ENCODE results near the gene CLUH.

CLUH gene

GRCh38 chr17:2707721-2708584, 3.6 kb downstream of the CLUH start:
- Histone ChIP-seq H3K4me1 (ENCODE audit: control insufficient read depth in 1 of 2, insufficient read depth in 2 of 2, low read length in 2 of 2) (peaks cover 44 to 56% of the 10 kb centered on the region in 2 donors), H3K36me3 (ENCODE audit: control insufficient read depth in 1 of 2, insufficient read depth in 2 of 2, low read length in 2 of 2) (peaks cover 7 to 18% of the 10 kb centered on the region in 2 donors), H3K27me3 (ENCODE audit: control insufficient read depth in 1 of 2, insufficient read depth in 2 of 2, low read length in 2 of 2) (no peaks in the 10 kb centered on the region), H3K9me3 (ENCODE audit: control insufficient read depth in 1 of 2, low read length in 2 of 2) (no peaks in the 10 kb centered on the region), H3K4me3 (ENCODE audit: low read depth in 1 of 2, low read length in 2 of 2) (peak overlapping the region; percentile 82 to 89), H3K9ac (ENCODE audit: low read depth in 1 of 2, low read length in 2 of 2) (peak overlapping the region; percentile 43 to 81), H3K27ac (ENCODE audit: low read depth, low read length) (no peak overlapping the region)

- peaks cover 14 to 26% of the 10 kb centered on the region in 2 donors for H3K36me3 ChIP-seq (ENCODE audit: control insufficient read depth in 1 of 2, insufficient read depth in 2 of 2, low read length in 2 of 2)
- peaks cover 44 to 47% of the 10 kb centered on the region in 2 donors for H3K4me1 ChIP-seq (ENCODE audit: control insufficient read depth in 1 of 2, insufficient read depth in 2 of 2, low read length in 2 of 2)
- H3K27ac ChIP-seq (ENCODE audit: low read depth, low read length) = no peak overlapping the region
- no peaks in the 10 kb centered on the region for H3K27me3 ChIP-seq (ENCODE audit: control insufficient read depth in 1 of 2, insufficient read depth in 2 of 2, low read length in 2 of 2)
- H3K4me3 ChIP-seq (ENCODE audit: low read depth in 1 of 2, low read length in 2 of 2) = no peak overlapping the region
- H3K9me3 ChIP-seq (ENCODE audit: control insufficient read depth in 1 of 2, low read length in 2 of 2) = no peaks in the 10 kb centered on the region
- peak overlapping the region; percentile 24 to 43 for H3K9ac ChIP-seq (ENCODE audit: low read depth in 1 of 2, low read length in 2 of 2)
Measured at GRCh38 chr17:2706911-2707510, 4.6 kb downstream of the CLUH start.

DNA sequence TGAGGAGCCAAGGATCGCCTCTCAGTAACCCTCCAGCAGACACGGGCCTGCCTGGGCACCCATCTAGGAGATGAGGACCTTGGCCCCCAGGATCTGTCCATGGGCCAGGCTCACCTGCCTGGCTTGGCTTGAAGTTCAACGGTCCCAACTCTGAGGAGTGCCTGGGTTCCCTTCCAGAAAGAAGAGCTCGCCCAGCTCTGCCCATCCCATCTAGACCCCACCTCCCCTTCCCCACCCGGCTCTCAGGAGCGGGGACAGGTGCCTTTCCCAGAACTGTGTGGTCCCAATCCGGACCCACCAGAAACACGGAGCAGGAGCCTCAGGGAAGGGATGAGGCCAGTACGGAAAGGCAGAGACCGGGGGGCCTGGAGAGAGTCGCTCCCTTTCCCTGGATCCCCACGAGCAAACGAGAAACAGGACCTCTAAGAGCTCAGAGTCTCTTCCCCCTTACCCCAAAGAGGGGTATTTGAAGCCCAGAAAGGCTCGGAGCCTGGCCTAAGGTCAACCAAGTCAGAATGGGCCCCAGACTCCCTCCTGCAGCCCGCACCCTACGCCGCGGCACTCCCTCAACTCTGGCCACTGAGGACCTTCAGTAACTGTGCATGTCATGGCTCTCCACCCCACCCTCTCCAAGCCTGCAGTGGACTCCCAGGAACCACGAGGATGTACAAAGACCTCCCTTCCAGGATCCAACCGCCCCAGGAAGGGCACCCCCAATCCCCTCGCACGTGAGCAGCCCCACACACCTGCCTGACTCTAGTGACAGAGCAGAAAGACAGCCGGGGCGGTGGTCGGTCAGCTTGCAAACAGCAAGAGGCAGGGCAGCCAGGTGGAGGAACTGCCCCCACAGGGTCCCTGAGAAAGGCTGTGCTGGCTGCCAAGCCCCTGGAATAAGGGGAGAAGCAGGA, 5.4 kb downstream of the CLUH start:
- no peaks in the 10 kb centered on the region for H3K9me3 ChIP-seq (ENCODE audit: control insufficient read depth in 1 of 2, low read length in 2 of 2)
- H3K27ac ChIP-seq (ENCODE audit: low read depth, low read length) = no peak overlapping the region
- no peaks in the 10 kb centered on the region for H3K27me3 ChIP-seq (ENCODE audit: control insufficient read depth in 1 of 2, insufficient read depth in 2 of 2, low read length in 2 of 2)
- H3K36me3 ChIP-seq (ENCODE audit: control insufficient read depth in 1 of 2, insufficient read depth in 2 of 2, low read length in 2 of 2) = peaks cover 20 to 35% of the 10 kb centered on the region in 2 donors
- peak overlapping the region in 1 of 2 donors; percentile 24 for H3K9ac ChIP-seq (ENCODE audit: low read depth in 1 of 2, low read length in 2 of 2)
- H3K4me1 ChIP-seq (ENCODE audit: control insufficient read depth in 1 of 2, insufficient read depth in 2 of 2, low read length in 2 of 2) = peaks cover 44 to 46% of the 10 kb centered on the region in 2 donors
- H3K4me3 ChIP-seq (ENCODE audit: low read depth in 1 of 2, low read length in 2 of 2) = no peak overlapping the region

DNA sequence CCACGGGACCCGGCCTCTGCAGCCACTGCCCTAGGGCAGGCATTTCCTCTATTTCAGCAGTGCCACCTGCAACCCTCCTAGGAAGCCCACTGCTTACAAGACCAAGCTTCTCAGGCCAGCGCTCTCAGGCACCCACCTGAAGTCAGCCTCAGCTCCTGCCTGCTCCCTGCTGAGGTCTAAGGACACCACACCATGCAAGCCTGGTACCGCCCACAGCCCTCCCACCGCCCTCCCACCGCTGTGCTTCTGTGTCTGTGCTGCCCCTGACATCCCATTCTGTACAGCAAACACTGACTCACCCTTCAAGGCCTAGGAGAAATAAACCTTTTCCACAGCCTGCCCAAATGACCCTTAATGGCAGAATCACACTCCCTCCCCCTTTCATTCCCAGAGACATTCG, 6.3 kb downstream of the CLUH start:
- Histone ChIP-seq H3K27me3 (ENCODE audit: control insufficient read depth in 1 of 2, insufficient read depth in 2 of 2, low read length in 2 of 2) (no peaks in the 10 kb centered on the region), H3K4me3 (ENCODE audit: low read depth in 1 of 2, low read length in 2 of 2) (no peak overlapping the region), H3K4me1 (ENCODE audit: control insufficient read depth in 1 of 2, insufficient read depth in 2 of 2, low read length in 2 of 2) (peaks cover 38 to 39% of the 10 kb centered on the region in 2 donors), H3K9me3 (ENCODE audit: control insufficient read depth in 1 of 2, low read length in 2 of 2) (no peaks in the 10 kb centered on the region), H3K9ac (ENCODE audit: low read depth in 1 of 2, low read length in 2 of 2) (no peak overlapping the region), H3K36me3 (ENCODE audit: control insufficient read depth in 1 of 2, insufficient read depth in 2 of 2, low read length in 2 of 2) (peaks cover 23 to 44% of the 10 kb centered on the region in 2 donors), H3K27ac (ENCODE audit: low read depth, low read length) (no peak overlapping the region)

- H3K36me3 ChIP-seq (ENCODE audit: control insufficient read depth in 1 of 2, insufficient read depth in 2 of 2, low read length in 2 of 2) = peaks cover 27 to 48% of the 10 kb centered on the region in 2 donors
Measured at GRCh38 chr17:2704890-2705248, 6.7 kb downstream of the CLUH start.

DNA sequence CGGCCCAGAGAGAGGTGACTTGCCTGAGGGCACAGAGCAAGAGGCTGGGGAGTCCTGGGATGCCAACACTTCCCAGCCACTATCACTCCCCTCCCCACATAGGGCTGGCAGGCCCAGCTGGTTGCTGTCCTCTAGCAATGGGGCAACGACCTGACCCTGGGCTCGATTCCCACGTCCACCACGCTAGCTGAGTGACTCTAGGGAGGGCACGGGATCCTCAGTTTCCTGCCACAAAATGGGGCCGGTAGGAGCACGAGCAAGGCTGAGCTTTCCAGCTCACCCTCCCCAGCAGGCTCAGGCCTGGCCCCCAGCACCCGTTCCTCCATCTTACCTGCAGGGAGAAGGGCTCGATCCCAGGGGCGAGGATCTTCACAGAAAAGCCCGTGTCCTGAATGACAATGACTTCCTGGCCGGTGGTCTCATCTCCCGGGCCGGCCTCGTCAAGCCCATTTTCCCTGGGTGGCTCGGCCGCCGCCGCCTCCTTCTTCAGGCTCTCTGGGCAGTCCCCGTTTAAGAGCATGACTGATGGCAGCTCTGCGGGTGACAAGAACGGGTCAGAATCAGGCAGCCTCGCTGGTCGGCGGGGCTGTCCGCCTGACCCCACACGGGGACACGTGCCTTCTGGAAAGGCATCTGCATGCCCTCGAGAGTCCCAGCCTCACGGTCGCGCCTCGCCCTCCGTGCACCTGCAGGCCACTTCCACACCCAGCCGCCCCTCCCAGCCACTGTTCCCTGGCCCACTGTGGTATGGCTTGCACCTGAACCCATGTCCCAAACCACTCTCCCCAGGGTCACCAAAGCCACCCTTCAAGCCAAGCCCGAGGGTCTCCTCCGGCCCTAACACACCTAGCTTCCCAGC, 7.3 kb downstream of the CLUH start:
- no peak overlapping the region for H3K27ac ChIP-seq (ENCODE audit: low read depth, low read length)
- no peaks in the 10 kb centered on the region for H3K9me3 ChIP-seq (ENCODE audit: control insufficient read depth in 1 of 2, low read length in 2 of 2)
- H3K36me3 ChIP-seq (ENCODE audit: control insufficient read depth in 1 of 2, insufficient read depth in 2 of 2, low read length in 2 of 2) = peaks cover 28 to 51% of the 10 kb centered on the region in 2 donors
- no peak overlapping the region for H3K9ac ChIP-seq (ENCODE audit: low read depth in 1 of 2, low read length in 2 of 2)
- peaks cover 28 to 29% of the 10 kb centered on the region in 2 donors for H3K4me1 ChIP-seq (ENCODE audit: control insufficient read depth in 1 of 2, insufficient read depth in 2 of 2, low read length in 2 of 2)
- no peaks in the 10 kb centered on the region for H3K27me3 ChIP-seq (ENCODE audit: control insufficient read depth in 1 of 2, insufficient read depth in 2 of 2, low read length in 2 of 2)
- H3K4me3 ChIP-seq (ENCODE audit: low read depth in 1 of 2, low read length in 2 of 2) = no peak overlapping the region

More at GRCh38 chr17:2704890-2705248, 6.7 kb downstream of the CLUH start:
- Histone ChIP-seq H3K4me1 (ENCODE audit: control insufficient read depth in 1 of 2, insufficient read depth in 2 of 2, low read length in 2 of 2) (peaks cover 34 to 35% of the 10 kb centered on the region in 2 donors), H3K27me3 (ENCODE audit: control insufficient read depth in 1 of 2, insufficient read depth in 2 of 2, low read length in 2 of 2) (no peaks in the 10 kb centered on the region), H3K9ac (ENCODE audit: low read depth in 1 of 2, low read length in 2 of 2) (no peak overlapping the region), H3K9me3 (ENCODE audit: control insufficient read depth in 1 of 2, low read length in 2 of 2) (no peaks in the 10 kb centered on the region), H3K4me3 (ENCODE audit: low read depth in 1 of 2, low read length in 2 of 2) (no peak overlapping the region), H3K27ac (ENCODE audit: low read depth, low read length) (no peak overlapping the region)

DNA sequence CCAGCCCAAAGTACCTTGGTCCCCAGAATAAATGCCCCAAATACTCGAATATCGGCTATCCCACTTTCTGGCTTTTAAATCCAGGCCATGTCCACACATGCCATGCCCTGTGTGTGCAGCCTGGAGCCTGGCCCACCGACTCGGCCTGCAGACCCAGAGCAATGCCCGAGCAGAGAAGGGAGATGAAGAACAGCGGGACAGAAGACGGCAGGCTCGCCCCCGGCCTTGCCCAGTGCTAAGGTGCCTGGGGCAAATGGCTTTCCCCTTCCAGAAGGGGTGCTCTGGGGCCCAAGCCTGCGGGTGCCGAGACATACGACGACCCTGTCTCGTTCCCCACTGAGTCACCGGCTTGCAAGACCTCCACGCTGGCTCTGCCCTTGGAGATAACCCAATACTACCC, 8.0 kb downstream of the CLUH start:
- Histone ChIP-seq H3K9me3 (ENCODE audit: control insufficient read depth in 1 of 2, low read length in 2 of 2) (no peaks in the 10 kb centered on the region), H3K9ac (ENCODE audit: low read depth in 1 of 2, low read length in 2 of 2) (no peak overlapping the region), H3K4me1 (ENCODE audit: control insufficient read depth in 1 of 2, insufficient read depth in 2 of 2, low read length in 2 of 2) (peaks cover 22 to 23% of the 10 kb centered on the region in 2 donors), H3K36me3 (ENCODE audit: control insufficient read depth in 1 of 2, insufficient read depth in 2 of 2, low read length in 2 of 2) (peaks cover 32 to 56% of the 10 kb centered on the region in 2 donors), H3K27me3 (ENCODE audit: control insufficient read depth in 1 of 2, insufficient read depth in 2 of 2, low read length in 2 of 2) (no peaks in the 10 kb centered on the region), H3K4me3 (ENCODE audit: low read depth in 1 of 2, low read length in 2 of 2) (no peak overlapping the region), H3K27ac (ENCODE audit: low read depth, low read length) (no peak overlapping the region)

DNA sequence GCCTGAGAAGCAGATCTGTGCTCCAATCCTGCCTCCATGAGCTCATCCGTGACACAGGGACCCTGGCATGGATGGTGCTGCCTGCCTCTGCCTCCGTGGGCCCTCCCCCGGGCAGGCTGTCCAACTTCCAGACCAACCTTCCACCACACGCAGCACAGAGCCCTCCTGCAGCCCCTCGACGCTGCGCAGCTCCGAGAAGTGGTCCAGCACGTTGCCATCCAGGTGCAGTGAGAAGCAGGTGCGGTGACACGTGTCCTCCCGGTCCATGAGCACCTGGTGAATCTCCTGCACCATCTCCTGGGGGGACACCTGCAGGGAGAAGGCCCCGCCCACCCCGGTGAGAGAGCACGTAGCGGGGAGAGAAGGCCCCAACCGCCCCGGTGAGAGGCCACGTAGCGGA, 8.4 kb downstream of the CLUH start:
- Histone ChIP-seq H3K9me3 (ENCODE audit: control insufficient read depth in 1 of 2, low read length in 2 of 2) (no peaks in the 10 kb centered on the region), H3K36me3 (ENCODE audit: control insufficient read depth in 1 of 2, insufficient read depth in 2 of 2, low read length in 2 of 2) (peaks cover 35 to 60% of the 10 kb centered on the region in 2 donors), H3K4me3 (ENCODE audit: low read depth in 1 of 2, low read length in 2 of 2) (no peak overlapping the region), H3K27me3 (ENCODE audit: control insufficient read depth in 1 of 2, insufficient read depth in 2 of 2, low read length in 2 of 2) (no peaks in the 10 kb centered on the region), H3K4me1 (ENCODE audit: control insufficient read depth in 1 of 2, insufficient read depth in 2 of 2, low read length in 2 of 2) (peaks cover 18 to 19% of the 10 kb centered on the region in 2 donors), H3K9ac (ENCODE audit: low read depth in 1 of 2, low read length in 2 of 2) (no peak overlapping the region), H3K27ac (ENCODE audit: low read depth, low read length) (no peak overlapping the region)

DNA sequence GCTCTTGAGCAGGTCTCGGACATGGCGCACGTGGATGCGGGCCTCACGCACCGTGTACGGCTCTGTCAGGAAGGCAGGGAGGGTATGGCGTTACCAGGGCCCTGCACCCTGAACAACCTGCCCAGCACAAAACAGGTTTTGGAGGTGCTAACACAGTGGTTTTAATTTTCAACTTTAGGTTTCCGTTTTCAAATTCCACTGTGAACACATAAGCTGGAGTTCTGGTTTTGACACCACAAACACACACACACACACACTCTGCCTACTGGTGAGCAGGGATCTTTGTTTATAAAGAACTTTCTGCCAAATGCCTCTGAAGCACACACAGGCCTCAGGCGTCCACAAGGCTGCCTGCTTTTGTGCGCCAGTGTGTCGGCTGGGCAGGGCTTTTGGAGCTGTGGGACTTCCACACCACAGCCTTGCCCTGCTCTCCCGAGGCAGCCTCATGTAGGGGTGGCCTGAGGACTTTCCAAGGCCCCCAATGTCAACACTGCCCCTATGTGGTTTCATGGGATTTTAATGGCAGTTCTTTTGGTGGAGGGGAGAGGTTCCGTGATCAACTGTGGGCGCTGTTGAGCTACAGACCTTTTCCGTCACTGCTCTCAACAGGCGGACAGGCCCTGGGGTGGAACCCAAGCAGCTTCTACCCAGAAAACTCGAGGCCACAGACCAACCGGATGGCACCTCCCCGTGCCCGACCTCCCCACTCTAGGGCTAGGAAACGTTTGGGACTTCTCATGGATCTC, 9.4 kb downstream of the CLUH start:
- Histone ChIP-seq H3K27me3 (ENCODE audit: control insufficient read depth in 1 of 2, insufficient read depth in 2 of 2, low read length in 2 of 2) (no peaks in the 10 kb centered on the region), H3K4me1 (ENCODE audit: control insufficient read depth in 1 of 2, insufficient read depth in 2 of 2, low read length in 2 of 2) (peaks cover 10% of the 10 kb centered on the region in 2 donors), H3K9me3 (ENCODE audit: control insufficient read depth in 1 of 2, low read length in 2 of 2) (no peaks in the 10 kb centered on the region), H3K4me3 (ENCODE audit: low read depth in 1 of 2, low read length in 2 of 2) (no peak overlapping the region), H3K9ac (ENCODE audit: low read depth in 1 of 2, low read length in 2 of 2) (no peak overlapping the region), H3K27ac (ENCODE audit: low read depth, low read length) (no peak overlapping the region), H3K36me3 (ENCODE audit: control insufficient read depth in 1 of 2, insufficient read depth in 2 of 2, low read length in 2 of 2) (peaks cover 41 to 70% of the 10 kb centered on the region in 2 donors)
